Mucosa of descending colon (tissue), 3 donors: Measurements from ENCODE around the gene TMEM151B. TPM values are rescaled to one million over a fixed set of nuclear protein-coding genes. Genes with fewer than 3 reads are reported as not detected.
"Not testable (repeated sequence)": the region's sequence is repeated elsewhere in the genome, so short reads cannot be mapped to it uniquely, and the experiment has no call there.

Experiments
- ATAC-seq: fragments of 200-7000 bp; cut with Tn5 transposase; one replicate; pipeline ENCODE4 v1.9.1; 2020; ENCODE audit warnings: mild to moderate bottlenecking, moderate library complexity
- DNase-seq, 3 donors: peaks; one replicate each; pipeline ENCODE4 v3.0.0-alpha.2; 2020
- H3K36me3 ChIP-seq: fragments of 200-600 bp; one replicate; pipeline ENCODE4 v1.8.0; 2021; ENCODE audit warnings: low read depth, mild to moderate bottlenecking
- H3K4me1 ChIP-seq: fragments of 200-600 bp; one replicate; pipeline ENCODE4 v1.8.0; 2021; ENCODE audit warnings: low read depth, mild to moderate bottlenecking
- H3K4me3 ChIP-seq: fragments of 200-600 bp; one replicate; pipeline ENCODE4 v1.8.0; 2021; ENCODE audit warnings: mild to moderate bottlenecking
- H3K9me3 ChIP-seq: fragments of 200-600 bp; one replicate; pipeline ENCODE4 v1.8.0; 2021; ENCODE audit warnings: mild to moderate bottlenecking
- CTCF ChIP-seq: fragments of 200-600 bp; IDR thresholded peaks from one replicate; pipeline ENCODE4 v1.8.0; 2022; ENCODE audit warnings: antibody characterized with exemption, mild to moderate bottlenecking
- intact Hi-C, 2 donors: fragments of 100-400 bp; cut with DNase I in 1 of 2; cut with micrococcal nuclease in 1 of 2; formaldehyde crosslinking; loops; one replicate each; pipeline versions ENCODE4 v1.11.0 to v1.11.1; 2022; cut with DNase I, micrococcal nuclease
- total RNA-seq, 3 donors: library from RNA; stranded (reverse); fragmentation: NEBNext Ultra II Directional in 2 of 3; extraction: Animal tissue kit (Norgen Biotek cat#: 25700) in 2 of 3; gene quantifications; one replicate each; pipeline versions ENCODE4 v1.2.1 to v1.2.4, GENCODE V29; 2021 to 2023
- donor health status: DM: no; HTN: no; CAD: no; lungs with moderate emphysema.
- donor health status: DM: no; HTN: no; CAD: no.
- donor health status: DM: no; HTN: yes; CAD: no.

TMEM151B gene
- total RNA-seq, 3 donors from 2014 or later, result 0.17 to 1.4 (median 0.31) TPM

GRCh38 chr6:44321210-44321609, 51.0 kb downstream of the TMEM151B start:
- intact Hi-C loops, result no loop called here
- Histone ChIP-seq H3K4me3 (no peak overlapping the region), H3K9me3 (no peaks in the 10 kb centered on the region), H3K4me1 (no peaks in the 10 kb centered on the region), H3K36me3 (no peaks in the 10 kb centered on the region)
- TF ChIP-seq CTCF, result no peak
- DNase-seq (no peak), ATAC-seq (no peak)

- no peak for DNase-seq
- H3K9me3 ChIP-seq, result no peaks in the 10 kb centered on the region
- no peaks in the 10 kb centered on the region for H3K4me1 ChIP-seq
- intact Hi-C loops, result no loop called here
- no peak for ATAC-seq
- H3K36me3 ChIP-seq, result no peaks in the 10 kb centered on the region
- TF ChIP-seq CTCF, result no peak
- H3K4me3 ChIP-seq, result no peak overlapping the region
Observed at GRCh38 chr6:44327096-44327495, 56.8 kb downstream of the TMEM151B start.

GRCh38 chr6:44327760-44328159, 57.5 kb downstream of the TMEM151B start:
- no peaks in the 10 kb centered on the region for H3K4me1 ChIP-seq
- TF ChIP-seq CTCF, result no peak
- H3K4me3 ChIP-seq, result no peak overlapping the region
- no peaks in the 10 kb centered on the region for H3K36me3 ChIP-seq
- no peaks in the 10 kb centered on the region for H3K9me3 ChIP-seq
- ATAC-seq (no peak), DNase-seq (no peak)
- intact Hi-C loops, result no loop called here

GRCh38 chr6:44328203-44328602, 58.0 kb downstream of the TMEM151B start:
- H3K4me3 ChIP-seq, ATAC-seq, DNase-seq, H3K9me3 ChIP-seq, H3K4me1 ChIP-seq, H3K36me3 ChIP-seq, intact Hi-C loops: not testable (repeated sequence)

GRCh38 chr6:44329858-44330257, 59.6 kb downstream of the TMEM151B start:
- Histone ChIP-seq H3K9me3 (no peaks in the 10 kb centered on the region), H3K36me3 (no peaks in the 10 kb centered on the region), H3K4me1 (no peaks in the 10 kb centered on the region), H3K4me3 (no peak overlapping the region)
- TF ChIP-seq CTCF, result no peak
- DNase-seq (no peak), ATAC-seq (no peak)
- intact Hi-C loops, result no loop called here

GRCh38 chr6:44332585-44332984, 62.3 kb downstream of the TMEM151B start:
- H3K4me3 ChIP-seq, result no peak overlapping the region
- intact Hi-C loops, result no loop called here
- TF ChIP-seq CTCF, result no peak
- no peaks in the 10 kb centered on the region for H3K4me1 ChIP-seq
- ATAC-seq (no peak), DNase-seq (no peak)
- H3K36me3 ChIP-seq, result no peaks in the 10 kb centered on the region
- no peaks in the 10 kb centered on the region for H3K9me3 ChIP-seq
